ENCODE data around the gene DENND2A.
A peak's percentile ranks its signal among the peaks of the same experiment; 100 is the strongest.

DENND2A gene

GRCh38 chr7:140591180-140591902 is 49.3 kb downstream of the DENND2A start:
- Histone ChIP-seq H3K79me2 (ENCODE audit: control insufficient read depth, low read length) (no peaks in the 10 kb centered on the region), H3K4me3 (ENCODE audit: low read length) (no peak overlapping the region), H3K4me2 (ENCODE audit: low read length) (peak overlapping the region; percentile 20), H3K27ac (ENCODE audit: low read depth, low read length) (no peak overlapping the region), H3K36me3 (ENCODE audit: control insufficient read depth, low read length) (no peaks in the 10 kb centered on the region), H3K4me1 (ENCODE audit: control insufficient read depth, low read length) (peaks cover 9% of the 10 kb centered on the region), H3K9me3 (ENCODE audit: control insufficient read depth, insufficient read depth, low read length) (no peaks in the 10 kb centered on the region), H3K27me3 (ENCODE audit: control insufficient read depth, low read length) (peaks cover 8% of the 10 kb centered on the region; the same call in 1 of the 2 replicates), H4K20me1 (ENCODE audit: control insufficient read depth, insufficient read depth, low read depth, low read length) (no peaks in the 10 kb centered on the region), H3K9me2 (replicated peaks; ENCODE audit: control insufficient read depth, low read length) (no peaks in the 10 kb centered on the region), H3F3A (ENCODE audit: control insufficient read depth, insufficient read depth) (no peaks in the 10 kb centered on the region)
- TF ChIP-seq CTCF (IDR thresholded peaks at IDR 0.05; ENCODE audit: low read depth, low read length, poor library complexity, severe bottlenecking) (no peak), EZH2phosphoT487 (IDR thresholded peaks at IDR 0.05; ENCODE audit: borderline replicate concordance, low read length) (no peak)

- peaks cover 9% of the 10 kb centered on the region for H3K4me1 ChIP-seq (ENCODE audit: control insufficient read depth, low read length)
- TF ChIP-seq EZH2phosphoT487 (IDR thresholded peaks at IDR 0.05; ENCODE audit: borderline replicate concordance, low read length), result no peak
- no peak for TF ChIP-seq CTCF (IDR thresholded peaks at IDR 0.05; ENCODE audit: low read depth, low read length, poor library complexity, severe bottlenecking)
- H3F3A ChIP-seq (ENCODE audit: control insufficient read depth, insufficient read depth), result no peaks in the 10 kb centered on the region
- 0 out of 2 replicates have a peak, but pooled peaks cover 3% of the 10 kb centered on the region for H3K27me3 ChIP-seq (ENCODE audit: control insufficient read depth, low read length)
- no peaks in the 10 kb centered on the region for H3K36me3 ChIP-seq (ENCODE audit: control insufficient read depth, low read length)
- no peaks in the 10 kb centered on the region for H4K20me1 ChIP-seq (ENCODE audit: control insufficient read depth, insufficient read depth, low read depth, low read length)
- H3K9me3 ChIP-seq (ENCODE audit: control insufficient read depth, insufficient read depth, low read length), result no peaks in the 10 kb centered on the region
- no peaks in the 10 kb centered on the region for H3K79me2 ChIP-seq (ENCODE audit: control insufficient read depth, low read length)
- no peak overlapping the region for H3K4me2 ChIP-seq (ENCODE audit: low read length)
- H3K4me3 ChIP-seq (ENCODE audit: low read length), result no peak overlapping the region
- H3K27ac ChIP-seq (ENCODE audit: low read depth, low read length), result no peak overlapping the region
- H3K9me2 ChIP-seq (replicated peaks; ENCODE audit: control insufficient read depth, low read length), result no peaks in the 10 kb centered on the region
These were observed 53.4 kb downstream of the DENND2A start for GRCh38 chr7:140587243-140587642.

- Histone ChIP-seq H3K4me1 (ENCODE audit: control insufficient read depth, low read length) (peaks cover 8% of the 10 kb centered on the region), H3K9me2 (replicated peaks; ENCODE audit: control insufficient read depth, low read length) (no peaks in the 10 kb centered on the region), H4K20me1 (ENCODE audit: control insufficient read depth, insufficient read depth, low read depth, low read length) (no peaks in the 10 kb centered on the region), H3F3A (ENCODE audit: control insufficient read depth, insufficient read depth) (no peaks in the 10 kb centered on the region), H3K4me2 (ENCODE audit: low read length) (no peak overlapping the region), H3K27ac (ENCODE audit: low read depth, low read length) (no peak overlapping the region), H3K9me3 (ENCODE audit: control insufficient read depth, insufficient read depth, low read length) (no peaks in the 10 kb centered on the region), H3K4me3 (ENCODE audit: low read length) (no peak overlapping the region), H3K79me2 (ENCODE audit: control insufficient read depth, low read length) (no peaks in the 10 kb centered on the region), H3K27me3 (ENCODE audit: control insufficient read depth, low read length) (0 out of 2 replicates have a peak, but pooled peaks cover 3% of the 10 kb centered on the region), H3K36me3 (ENCODE audit: control insufficient read depth, low read length) (no peaks in the 10 kb centered on the region)
- TF ChIP-seq EZH2phosphoT487 (IDR thresholded peaks at IDR 0.05; ENCODE audit: borderline replicate concordance, low read length) (no peak), CTCF (IDR thresholded peaks at IDR 0.05; ENCODE audit: low read depth, low read length, poor library complexity, severe bottlenecking) (no peak)
These were observed 54.1 kb downstream of the DENND2A start for GRCh38 chr7:140586516-140586915.

Data from DOHH2 (cell line).